ENCODE measurements around the gene SIRPG.

SIRPG gene

DNA sequence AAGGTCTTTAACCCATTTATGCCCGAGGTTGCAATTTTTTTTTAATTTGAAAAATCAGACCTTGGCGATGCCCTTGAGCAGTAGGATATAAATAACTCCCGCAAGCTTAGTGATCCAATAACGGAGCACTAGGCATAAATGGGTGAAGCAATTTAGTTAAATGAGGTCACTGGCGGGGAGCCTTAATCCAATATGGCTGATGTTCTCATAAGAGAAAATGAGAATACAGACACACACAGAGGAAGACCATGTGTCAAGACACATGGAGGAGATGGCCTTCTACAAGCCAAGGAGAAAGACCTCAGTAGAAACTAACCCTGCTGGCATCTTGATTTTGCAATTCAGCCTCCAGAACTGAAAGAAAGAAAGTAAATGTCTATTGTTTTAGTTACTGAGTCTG is 735 bp downstream of the SIRPG start (continued):
- TF ChIP-seq, protein P1, sequence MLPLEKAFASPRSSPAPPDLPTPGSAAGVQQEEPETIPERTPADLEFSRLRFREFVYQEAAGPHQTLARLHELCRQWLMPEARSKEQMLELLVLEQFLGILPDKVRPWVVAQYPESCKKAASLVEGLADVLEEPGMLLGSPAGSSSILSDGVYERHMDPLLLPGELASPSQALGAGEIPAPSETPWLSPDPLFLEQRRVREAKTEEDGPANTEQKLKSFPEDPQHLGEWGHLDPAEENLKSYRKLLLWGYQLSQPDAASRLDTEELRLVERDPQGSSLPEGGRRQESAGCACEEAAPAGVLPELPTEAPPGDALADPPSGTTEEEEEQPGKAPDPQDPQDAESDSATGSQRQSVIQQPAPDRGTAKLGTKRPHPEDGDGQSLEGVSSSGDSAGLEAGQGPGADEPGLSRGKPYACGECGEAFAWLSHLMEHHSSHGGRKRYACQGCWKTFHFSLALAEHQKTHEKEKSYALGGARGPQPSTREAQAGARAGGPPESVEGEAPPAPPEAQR (tag by site-specific recombination; IDR thresholded peaks at IDR 0.05): no peak
- TF ChIP-seq ZNF701 (tag by site-specific recombination; IDR thresholded peaks at IDR 0.05) (no peak), SALL2 (tag by site-specific recombination; IDR thresholded peaks at IDR 0.05; ENCODE audit: borderline replicate concordance) (no peak), ZNF677 (tag by site-specific recombination; IDR thresholded peaks at IDR 0.05) (no peak), ZNF776 (tag by site-specific recombination; IDR thresholded peaks at IDR 0.05; ENCODE audit: borderline replicate concordance) (no peak), ZBTB21 (tag by site-specific recombination; IDR thresholded peaks at IDR 0.05) (no peak), IKZF3 (tag by site-specific recombination; IDR thresholded peaks at IDR 0.05) (no peak)

GRCh38 chr20:1654996-1655395 is 2.6 kb downstream of the SIRPG start:
- CTCF ChIA-PET: interaction anchor here (0.6 kb wide), 1 partner anchor 110 kb away, joined by 5 read pairs; no protein-coding TSS in a partner anchor
- no peak overlapping the region for H3K27ac ChIP-seq (ENCODE audit: extremely low read depth, low read depth, low read length)
- H3K4me1 ChIP-seq (ENCODE audit: control insufficient read depth, insufficient read depth, low read length): peaks cover 3% of the 10 kb centered on the region
- H3K9me3 ChIP-seq (ENCODE audit: control insufficient read depth, insufficient read depth, low read depth, low read length): no peaks in the 10 kb centered on the region
- H3K4me3 ChIP-seq (ENCODE audit: low read depth, low read length): no peak overlapping the region
- no peaks in the 10 kb centered on the region for H3K36me3 ChIP-seq (ENCODE audit: control insufficient read depth in 2 of 2, insufficient read depth in 1 of 2, low read length in 2 of 2)
- POLR2A ChIA-PET: no interaction called here
- no peak for TF ChIP-seq ZNF404 (tag by site-specific recombination; IDR thresholded peaks at IDR 0.05)
- TF ChIP-seq ZNF155 (tag by site-specific recombination; IDR thresholded peaks at IDR 0.05): no peak
- TF ChIP-seq, protein P2, sequence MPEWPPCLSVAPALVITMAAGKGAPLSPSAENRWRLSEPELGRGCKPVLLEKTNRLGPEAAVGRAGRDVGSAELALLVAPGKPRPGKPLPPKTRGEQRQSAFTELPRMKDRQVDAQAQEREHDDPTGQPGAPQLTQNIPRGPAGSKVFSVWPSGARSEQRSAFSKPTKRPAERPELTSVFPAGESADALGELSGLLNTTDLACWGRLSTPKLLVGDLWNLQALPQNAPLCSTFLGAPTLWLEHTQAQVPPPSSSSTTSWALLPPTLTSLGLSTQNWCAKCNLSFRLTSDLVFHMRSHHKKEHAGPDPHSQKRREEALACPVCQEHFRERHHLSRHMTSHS (tag by site-specific recombination; IDR thresholded peaks at IDR 0.05): no peak
- TF ChIP-seq ZNF311 (tag by site-specific recombination; IDR thresholded peaks at IDR 0.05; ENCODE audit: borderline replicate concordance): no peak
- no peak for TF ChIP-seq ZNF37A (tag by site-specific recombination; IDR thresholded peaks at IDR 0.05)
- no peak for TF ChIP-seq GLI4 (tag by site-specific recombination; IDR thresholded peaks at IDR 0.05)
- TF ChIP-seq ZBTB44 (tag by site-specific recombination; IDR thresholded peaks at IDR 0.05): no peak
- no peak for TF ChIP-seq ZNF223 (tag by site-specific recombination; IDR thresholded peaks at IDR 0.05)
- TF ChIP-seq ZNF214 (tag by site-specific recombination; IDR thresholded peaks at IDR 0.05; ENCODE audit: borderline replicate concordance): no peak
- TF ChIP-seq ZNF701 (tag by site-specific recombination; IDR thresholded peaks at IDR 0.05): no peak
- no peak for TF ChIP-seq ZNF10 (tag by site-specific recombination; IDR thresholded peaks at IDR 0.05)
- no peak for TF ChIP-seq YY2 (tag by site-specific recombination; IDR thresholded peaks at IDR 0.05)

GRCh38 chr20:1652960-1653359 is 4.6 kb downstream of the SIRPG start:
- CTCF ChIA-PET: interaction anchor here (0.7 kb wide), 1 partner anchor 12 kb away, joined by 3 read pairs; no protein-coding TSS in a partner anchor
- no peak overlapping the region for H3K27ac ChIP-seq (ENCODE audit: extremely low read depth, low read depth, low read length)
- no peak overlapping the region for H3K4me3 ChIP-seq (ENCODE audit: low read depth, low read length)
- H3K36me3 ChIP-seq (ENCODE audit: control insufficient read depth in 2 of 2, insufficient read depth in 1 of 2, low read length in 2 of 2): no peaks in the 10 kb centered on the region
- POLR2A ChIA-PET: no interaction called here
- H3K4me1 ChIP-seq (ENCODE audit: control insufficient read depth, insufficient read depth, low read length): peaks cover 3% of the 10 kb centered on the region
- H3K9me3 ChIP-seq (ENCODE audit: control insufficient read depth, insufficient read depth, low read depth, low read length): no peaks in the 10 kb centered on the region
- TF ChIP-seq SP7 (tag by site-specific recombination; IDR thresholded peaks at IDR 0.05) (no peak), KLF16 (tag by site-specific recombination; IDR thresholded peaks at IDR 0.05) (no peak), ZBTB8A (tag by site-specific recombination; IDR thresholded peaks at IDR 0.05) (no peak), ZNF48 (tag by site-specific recombination; IDR thresholded peaks at IDR 0.05) (no peak), ZSCAN30 (tag by site-specific recombination; IDR thresholded peaks at IDR 0.05) (no peak), MEIS1 (CRISPR knock-in tag; IDR thresholded peaks at IDR 0.05; ENCODE audit: borderline replicate concordance) (no peak), ZNF416 (tag by site-specific recombination; IDR thresholded peaks at IDR 0.05) (no peak)
- TF ChIP-seq, protein P3, sequence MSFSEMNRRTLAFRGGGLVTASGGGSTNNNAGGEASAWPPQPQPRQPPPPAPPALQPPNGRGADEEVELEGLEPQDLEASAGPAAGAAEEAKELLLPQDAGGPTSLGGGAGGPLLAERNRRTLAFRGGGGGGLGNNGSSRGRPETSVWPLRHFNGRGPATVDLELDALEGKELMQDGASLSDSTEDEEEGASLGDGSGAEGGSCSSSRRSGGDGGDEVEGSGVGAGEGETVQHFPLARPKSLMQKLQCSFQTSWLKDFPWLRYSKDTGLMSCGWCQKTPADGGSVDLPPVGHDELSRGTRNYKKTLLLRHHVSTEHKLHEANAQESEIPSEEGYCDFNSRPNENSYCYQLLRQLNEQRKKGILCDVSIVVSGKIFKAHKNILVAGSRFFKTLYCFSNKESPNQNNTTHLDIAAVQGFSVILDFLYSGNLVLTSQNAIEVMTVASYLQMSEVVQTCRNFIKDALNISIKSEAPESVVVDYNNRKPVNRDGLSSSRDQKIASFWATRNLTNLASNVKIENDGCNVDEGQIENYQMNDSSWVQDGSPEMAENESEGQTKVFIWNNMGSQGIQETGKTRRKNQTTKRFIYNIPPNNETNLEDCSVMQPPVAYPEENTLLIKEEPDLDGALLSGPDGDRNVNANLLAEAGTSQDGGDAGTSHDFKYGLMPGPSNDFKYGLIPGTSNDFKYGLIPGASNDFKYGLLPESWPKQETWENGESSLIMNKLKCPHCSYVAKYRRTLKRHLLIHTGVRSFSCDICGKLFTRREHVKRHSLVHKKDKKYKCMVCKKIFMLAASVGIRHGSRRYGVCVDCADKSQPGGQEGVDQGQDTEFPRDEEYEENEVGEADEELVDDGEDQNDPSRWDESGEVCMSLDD (tag by site-specific recombination; IDR thresholded peaks at IDR 0.05): no peak
- TF ChIP-seq, protein P4, sequence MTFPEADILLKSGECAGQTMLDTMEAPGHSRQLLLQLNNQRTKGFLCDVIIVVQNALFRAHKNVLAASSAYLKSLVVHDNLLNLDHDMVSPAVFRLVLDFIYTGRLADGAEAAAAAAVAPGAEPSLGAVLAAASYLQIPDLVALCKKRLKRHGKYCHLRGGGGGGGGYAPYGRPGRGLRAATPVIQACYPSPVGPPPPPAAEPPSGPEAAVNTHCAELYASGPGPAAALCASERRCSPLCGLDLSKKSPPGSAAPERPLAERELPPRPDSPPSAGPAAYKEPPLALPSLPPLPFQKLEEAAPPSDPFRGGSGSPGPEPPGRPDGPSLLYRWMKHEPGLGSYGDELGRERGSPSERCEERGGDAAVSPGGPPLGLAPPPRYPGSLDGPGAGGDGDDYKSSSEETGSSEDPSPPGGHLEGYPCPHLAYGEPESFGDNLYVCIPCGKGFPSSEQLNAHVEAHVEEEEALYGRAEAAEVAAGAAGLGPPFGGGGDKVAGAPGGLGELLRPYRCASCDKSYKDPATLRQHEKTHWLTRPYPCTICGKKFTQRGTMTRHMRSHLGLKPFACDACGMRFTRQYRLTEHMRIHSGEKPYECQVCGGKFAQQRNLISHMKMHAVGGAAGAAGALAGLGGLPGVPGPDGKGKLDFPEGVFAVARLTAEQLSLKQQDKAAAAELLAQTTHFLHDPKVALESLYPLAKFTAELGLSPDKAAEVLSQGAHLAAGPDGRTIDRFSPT (tag by site-specific recombination; IDR thresholded peaks at IDR 0.05): no peak
